ENCODE measurements around the gene GPR52. TPM values are rescaled to one million over a fixed set of nuclear protein-coding genes. Genes with fewer than 3 reads are reported as not detected.

Gene GPR52
- total RNA-seq, 2 experiments from 2014 or later = 2.2 to 4.3 TPM

GRCh38 chr1:174428033-174428432 lies 19.7 kb upstream of the GPR52 start:
- Mint-ChIP-seq H3K27me3 (no peaks in the 10 kb centered on the region), H3K9me3 (ENCODE audit: low read depth) (no peaks in the 10 kb centered on the region), H3K4me3 (no peak overlapping the region), H3K27ac (no peak overlapping the region), H3K4me1 (no peaks in the 10 kb centered on the region), H3K36me3 (peaks cover 1% of the 10 kb centered on the region)
- CTCF ChIA-PET = no interaction called here
- no peak for ATAC-seq
- no peak for DNase-seq

GRCh38 chr1:174428739-174429138 lies 19.0 kb upstream of the GPR52 start:
- Mint-ChIP-seq H3K27ac (no peak overlapping the region), H3K4me1 (no peaks in the 10 kb centered on the region), H3K4me3 (no peak overlapping the region), H3K27me3 (no peaks in the 10 kb centered on the region), H3K9me3 (ENCODE audit: low read depth) (no peaks in the 10 kb centered on the region), H3K36me3 (peaks cover 1% of the 10 kb centered on the region)
- DNase-seq (no peak), ATAC-seq (no peak)
- CTCF ChIA-PET = no interaction called here

- no peak overlapping the region for H3K4me3 Mint-ChIP-seq
- H3K9me3 Mint-ChIP-seq (ENCODE audit: low read depth) = peaks cover 5% of the 10 kb centered on the region
- no peak for ATAC-seq
Measured at GRCh38 chr1:174433451-174433850, 14.3 kb upstream of the GPR52 start.

GRCh38 chr1:174445351-174445750 lies 2.4 kb upstream of the GPR52 start:
- peaks cover 2% of the 10 kb centered on the region for H3K4me1 Mint-ChIP-seq
- no peak for DNase-seq
- no peak overlapping the region for H3K27ac Mint-ChIP-seq
- H3K9me3 Mint-ChIP-seq (ENCODE audit: low read depth) = peaks cover 3% of the 10 kb centered on the region
- ATAC-seq = no peak
- CTCF ChIA-PET = no interaction called here
- H3K36me3 Mint-ChIP-seq = peaks cover 10% of the 10 kb centered on the region
- no peaks in the 10 kb centered on the region for H3K27me3 Mint-ChIP-seq
- no peak overlapping the region for H3K4me3 Mint-ChIP-seq

More at GRCh38 chr1:174433451-174433850, 14.3 kb upstream of the GPR52 start:
- H3K4me1 Mint-ChIP-seq = no peaks in the 10 kb centered on the region
- CTCF ChIA-PET = no interaction called here
- DNase-seq = no peak
- peaks cover 6% of the 10 kb centered on the region for H3K36me3 Mint-ChIP-seq
- H3K27ac Mint-ChIP-seq = no peak overlapping the region
- no peaks in the 10 kb centered on the region for H3K27me3 Mint-ChIP-seq

GRCh38 chr1:174445817-174446216 lies 1.9 kb upstream of the GPR52 start:
- H3K4me3 Mint-ChIP-seq = no peak overlapping the region

GRCh38 chr1:174448531-174448883 lies 743 bp downstream of the GPR52 start:
- Mint-ChIP-seq H3K9me3 (ENCODE audit: low read depth) (peaks cover 3% of the 10 kb centered on the region), H3K36me3 (peaks cover 8% of the 10 kb centered on the region), H3K27ac (no peak overlapping the region), H3K4me3 (no peak overlapping the region), H3K4me1 (peaks cover 2% of the 10 kb centered on the region), H3K27me3 (no peaks in the 10 kb centered on the region)
- DNase-seq (no peak), ATAC-seq (no peak)
- CTCF ChIA-PET = no interaction called here

More at GRCh38 chr1:174445817-174446216, 1.9 kb upstream of the GPR52 start:
- no peak overlapping the region for H3K27ac Mint-ChIP-seq
- DNase-seq (no peak), ATAC-seq (no peak)
- H3K36me3 Mint-ChIP-seq = peaks cover 9% of the 10 kb centered on the region
- H3K9me3 Mint-ChIP-seq (ENCODE audit: low read depth) = peaks cover 3% of the 10 kb centered on the region
- no peaks in the 10 kb centered on the region for H3K27me3 Mint-ChIP-seq
- CTCF ChIA-PET = no interaction called here
- peaks cover 2% of the 10 kb centered on the region for H3K4me1 Mint-ChIP-seq

- Mint-ChIP-seq H3K9me3 (ENCODE audit: low read depth) (peaks cover 3% of the 10 kb centered on the region), H3K4me3 (no peak overlapping the region), H3K4me1 (peaks cover 2% of the 10 kb centered on the region), H3K27me3 (no peaks in the 10 kb centered on the region), H3K36me3 (peaks cover 5% of the 10 kb centered on the region), H3K27ac (no peak overlapping the region)
- CTCF ChIA-PET = no interaction called here
- no peak for DNase-seq
- ATAC-seq = no peak
Measured at GRCh38 chr1:174448974-174449373, 1.2 kb downstream of the GPR52 start.

GRCh38 chr1:174451408-174451807 lies 3.6 kb downstream of the GPR52 start:
- no peaks in the 10 kb centered on the region for H3K27me3 Mint-ChIP-seq
- CTCF ChIA-PET = no interaction called here
- no peaks in the 10 kb centered on the region for H3K36me3 Mint-ChIP-seq

GRCh38 chr1:174465855-174466254 lies 18.1 kb downstream of the GPR52 start:
- H3K9me3 Mint-ChIP-seq (ENCODE audit: low read depth) = no peaks in the 10 kb centered on the region
- H3K4me3 Mint-ChIP-seq = no peak overlapping the region
- peaks cover 9% of the 10 kb centered on the region for H3K36me3 Mint-ChIP-seq
- ATAC-seq (no peak), DNase-seq (no peak)
- H3K4me1 Mint-ChIP-seq = no peaks in the 10 kb centered on the region
- CTCF ChIA-PET = interaction anchor here (0.7 to 1.4 kb wide), 2 partner anchors 10 to 43 kb away, joined by 3 read pairs; no protein-coding TSS in a partner anchor
- H3K27ac Mint-ChIP-seq = no peak overlapping the region
- no peaks in the 10 kb centered on the region for H3K27me3 Mint-ChIP-seq

More at GRCh38 chr1:174451408-174451807, 3.6 kb downstream of the GPR52 start:
- Mint-ChIP-seq H3K9me3 (ENCODE audit: low read depth) (no peaks in the 10 kb centered on the region), H3K27ac (no peak overlapping the region), H3K4me1 (peaks cover 2% of the 10 kb centered on the region), H3K4me3 (no peak overlapping the region)
- no peak for DNase-seq
- no peak for ATAC-seq

GRCh38 chr1:174466607-174467006 lies 18.8 kb downstream of the GPR52 start:
- ATAC-seq (no peak), DNase-seq (no peak)
- Mint-ChIP-seq H3K36me3 (peaks cover 8% of the 10 kb centered on the region), H3K4me1 (no peaks in the 10 kb centered on the region), H3K27me3 (no peaks in the 10 kb centered on the region), H3K4me3 (no peak overlapping the region), H3K27ac (no peak overlapping the region), H3K9me3 (ENCODE audit: low read depth) (no peaks in the 10 kb centered on the region)
- CTCF ChIA-PET = interaction anchor here (1.4 kb wide), 1 partner anchor 9 kb away, joined by 3 read pairs; no protein-coding TSS in a partner anchor

GRCh38 chr1:174469052-174469451 lies 21.3 kb downstream of the GPR52 start:
- Mint-ChIP-seq H3K9me3 (ENCODE audit: low read depth) (no peaks in the 10 kb centered on the region), H3K36me3 (peaks cover 2% of the 10 kb centered on the region), H3K4me3 (no peak overlapping the region), H3K27me3 (no peaks in the 10 kb centered on the region), H3K4me1 (no peaks in the 10 kb centered on the region), H3K27ac (no peak overlapping the region)
- ATAC-seq (no peak), DNase-seq (no peak)
- CTCF ChIA-PET = interaction anchor here (0.5 kb wide), 1 partner anchor 275 kb away, joined by 3 read pairs; no protein-coding TSS in a partner anchor

GRCh38 chr1:174469687-174470086 lies 21.9 kb downstream of the GPR52 start:
- DNase-seq = no peak
- ATAC-seq = no peak
- Mint-ChIP-seq H3K9me3 (ENCODE audit: low read depth) (no peaks in the 10 kb centered on the region), H3K4me3 (no peak overlapping the region), H3K27me3 (no peaks in the 10 kb centered on the region), H3K27ac (no peak overlapping the region), H3K36me3 (peaks cover 2% of the 10 kb centered on the region), H3K4me1 (no peaks in the 10 kb centered on the region)
- CTCF ChIA-PET = no interaction called here

- no peak overlapping the region for H3K4me3 Mint-ChIP-seq
- no peak overlapping the region for H3K27ac Mint-ChIP-seq
- ATAC-seq (no peak), DNase-seq (no peak)
- no peaks in the 10 kb centered on the region for H3K36me3 Mint-ChIP-seq
- no peaks in the 10 kb centered on the region for H3K9me3 Mint-ChIP-seq (ENCODE audit: low read depth)
- H3K27me3 Mint-ChIP-seq = no peaks in the 10 kb centered on the region
- CTCF ChIA-PET = no interaction called here
- H3K4me1 Mint-ChIP-seq = peaks cover 2% of the 10 kb centered on the region
Measured at GRCh38 chr1:174479281-174479680, 31.5 kb downstream of the GPR52 start.

- Mint-ChIP-seq H3K4me3 (no peak overlapping the region), H3K27me3 (no peaks in the 10 kb centered on the region), H3K9me3 (ENCODE audit: low read depth) (no peaks in the 10 kb centered on the region), H3K4me1 (peaks cover 2% of the 10 kb centered on the region), H3K27ac (no peak overlapping the region), H3K36me3 (no peaks in the 10 kb centered on the region)
- CTCF ChIA-PET = no interaction called here
- no peak for ATAC-seq
- DNase-seq = no peak
Measured at GRCh38 chr1:174480324-174480723, 32.6 kb downstream of the GPR52 start.

- DNase-seq (no peak), ATAC-seq (no peak)
- H3K36me3 Mint-ChIP-seq = peaks cover 16% of the 10 kb centered on the region
- CTCF ChIA-PET = no interaction called here
- H3K9me3 Mint-ChIP-seq (ENCODE audit: low read depth) = peaks cover 10% of the 10 kb centered on the region
- H3K4me3 Mint-ChIP-seq = no peak overlapping the region
- peaks cover 2% of the 10 kb centered on the region for H3K4me1 Mint-ChIP-seq
- no peaks in the 10 kb centered on the region for H3K27me3 Mint-ChIP-seq
- no peak overlapping the region for H3K27ac Mint-ChIP-seq
Measured at GRCh38 chr1:174491606-174492005, 43.8 kb downstream of the GPR52 start.
